LNCaP clone FGC (cell line): Measurements from ENCODE around the gene FGF21.

ENCODE experiments used
- DNase-seq: peaks from one replicate; pipeline ENCODE4 v3.0.0-alpha.2; 2011; ENCODE audit warnings: low read depth
- H3K4me3 ChIP-seq: 2 replicates; pipeline ENCODE4 v1.5.1; 2011; ENCODE audit warnings: mild to moderate bottlenecking, low read depth, low read length, control low read depth
- TF ChIP-seq, protein P1 (sequence below): IDR thresholded peaks from 2 replicates; pipeline ENCODE4 v1.5.1; 2012; ENCODE audit warnings: mild to moderate bottlenecking; ENCODE audit not compliant: control insufficient read depth, insufficient read depth; ENCODE audit errors: extremely low read depth

The FGF21 gene

DNA sequence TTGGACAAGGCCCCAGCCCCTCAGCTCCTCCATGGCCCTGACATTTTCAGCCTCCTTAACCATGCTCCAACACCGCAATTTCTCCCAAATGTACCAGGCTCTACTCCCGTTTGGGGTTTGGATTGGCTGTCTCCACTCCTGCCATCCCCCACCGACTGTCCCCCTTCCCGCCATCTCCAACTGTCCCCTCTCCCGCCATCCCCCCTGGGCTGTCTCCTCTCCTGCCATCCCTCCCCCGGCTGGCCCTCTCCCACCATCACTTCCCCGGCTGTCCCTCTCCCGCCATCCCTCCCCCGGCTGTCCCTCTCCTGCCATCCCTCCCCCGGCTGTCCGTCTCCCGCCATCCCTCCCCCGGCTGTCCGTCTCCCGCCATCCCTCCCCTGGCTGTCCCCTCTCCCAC, 50.1 kb downstream of the FGF21 start:
- H3K4me3 ChIP-seq: no peak overlapping the region
- DNase-seq: no peak
- TF ChIP-seq, protein P1, sequence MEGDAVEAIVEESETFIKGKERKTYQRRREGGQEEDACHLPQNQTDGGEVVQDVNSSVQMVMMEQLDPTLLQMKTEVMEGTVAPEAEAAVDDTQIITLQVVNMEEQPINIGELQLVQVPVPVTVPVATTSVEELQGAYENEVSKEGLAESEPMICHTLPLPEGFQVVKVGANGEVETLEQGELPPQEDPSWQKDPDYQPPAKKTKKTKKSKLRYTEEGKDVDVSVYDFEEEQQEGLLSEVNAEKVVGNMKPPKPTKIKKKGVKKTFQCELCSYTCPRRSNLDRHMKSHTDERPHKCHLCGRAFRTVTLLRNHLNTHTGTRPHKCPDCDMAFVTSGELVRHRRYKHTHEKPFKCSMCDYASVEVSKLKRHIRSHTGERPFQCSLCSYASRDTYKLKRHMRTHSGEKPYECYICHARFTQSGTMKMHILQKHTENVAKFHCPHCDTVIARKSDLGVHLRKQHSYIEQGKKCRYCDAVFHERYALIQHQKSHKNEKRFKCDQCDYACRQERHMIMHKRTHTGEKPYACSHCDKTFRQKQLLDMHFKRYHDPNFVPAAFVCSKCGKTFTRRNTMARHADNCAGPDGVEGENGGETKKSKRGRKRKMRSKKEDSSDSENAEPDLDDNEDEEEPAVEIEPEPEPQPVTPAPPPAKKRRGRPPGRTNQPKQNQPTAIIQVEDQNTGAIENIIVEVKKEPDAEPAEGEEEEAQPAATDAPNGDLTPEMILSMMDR: no peak

DNA sequence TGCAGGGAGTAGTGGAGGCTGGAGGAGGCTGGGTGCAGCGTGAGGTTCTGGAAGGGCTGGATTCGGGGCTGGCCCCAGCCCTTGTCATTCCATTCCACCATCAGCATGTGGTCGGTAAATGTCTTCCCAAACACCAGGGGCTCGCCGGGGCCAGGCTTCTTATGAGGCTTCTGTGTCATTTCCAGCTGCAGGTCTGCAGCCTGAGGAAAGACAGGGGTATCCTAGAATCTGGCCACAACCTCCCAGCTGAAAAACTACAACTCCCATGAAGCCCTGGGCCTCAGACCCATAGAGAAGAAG, 51.1 kb downstream of the FGF21 start:
- DNase-seq: no peak
- H3K4me3 ChIP-seq: no peak overlapping the region
- TF ChIP-seq, protein P1: no peak

DNA sequence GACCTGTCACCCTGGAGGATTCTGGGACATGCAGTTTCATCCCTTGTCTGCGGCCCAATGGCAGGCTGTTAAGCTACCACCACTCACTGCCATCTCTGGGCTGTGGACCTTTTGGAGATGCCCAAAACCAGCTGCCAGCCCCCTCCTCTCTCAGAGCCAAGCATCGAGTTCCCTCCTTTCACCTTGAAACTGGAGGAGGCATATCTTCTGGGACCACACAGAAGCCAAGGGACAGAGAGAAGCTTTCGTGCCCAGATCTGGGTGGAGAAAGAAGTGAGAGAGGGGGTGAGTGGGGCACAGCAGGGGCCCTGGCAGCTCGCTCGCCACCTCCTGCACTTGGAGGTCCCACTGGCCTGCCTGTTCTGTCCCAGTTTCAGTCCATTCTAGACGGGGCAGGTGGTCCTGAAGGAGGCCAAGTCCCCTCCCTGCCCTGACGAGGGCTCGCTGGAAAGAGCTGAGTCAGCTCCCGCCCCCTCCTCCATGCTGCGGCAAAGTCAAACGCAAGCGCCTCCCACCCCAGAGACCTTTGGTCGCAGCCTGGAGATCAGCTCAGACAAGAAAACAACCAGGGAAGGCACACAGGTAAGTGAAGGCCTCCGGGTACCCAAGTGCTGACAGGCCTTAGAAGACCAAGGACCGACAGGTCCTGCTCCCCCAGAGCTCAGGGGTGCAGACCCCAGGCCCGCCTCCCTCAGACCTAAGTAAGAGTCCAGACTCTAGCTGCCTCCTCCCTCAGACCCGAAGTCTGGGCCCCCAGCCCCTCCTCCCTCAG, 51.7 kb downstream of the FGF21 start:
- DNase-seq: no peak
- TF ChIP-seq, protein P1: no peak
- no peak overlapping the region for H3K4me3 ChIP-seq

DNA sequence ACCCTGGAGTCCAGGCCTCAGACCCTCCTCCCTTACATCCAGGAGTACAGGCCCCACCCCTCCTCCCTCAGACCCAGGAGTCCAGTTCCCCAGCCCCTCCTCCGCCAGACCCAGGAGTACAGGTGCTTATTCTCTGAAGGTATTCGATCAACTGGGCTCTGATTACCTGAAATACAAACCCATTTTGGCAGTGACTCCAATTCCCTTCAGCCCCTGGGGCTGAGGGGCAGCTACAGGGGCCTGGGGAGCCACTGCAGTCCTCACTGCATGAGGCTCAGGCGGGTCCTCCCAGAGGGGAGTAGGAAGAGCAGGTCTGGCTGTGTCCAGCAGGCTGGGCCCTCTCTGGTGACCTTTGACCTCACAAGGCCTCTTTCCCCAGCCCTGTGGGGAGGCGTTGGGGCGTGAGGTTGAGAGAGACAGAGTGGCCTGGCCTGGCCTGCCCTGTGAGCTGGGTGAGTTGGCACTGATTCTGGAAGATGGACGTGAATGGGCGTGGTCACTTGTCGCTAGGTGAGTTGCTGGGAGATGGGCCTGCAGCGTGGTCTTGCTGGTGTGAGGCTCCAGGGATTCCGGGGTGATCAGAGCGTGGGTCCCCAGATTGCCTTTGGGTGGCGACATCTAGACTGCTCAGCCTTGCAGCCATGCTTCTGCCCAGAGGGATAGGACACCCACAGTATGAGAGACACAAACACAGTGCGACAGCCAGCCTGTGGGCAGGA, 52.4 kb downstream of the FGF21 start:
- no peak for DNase-seq
- TF ChIP-seq, protein P1: no peak
- H3K4me3 ChIP-seq: no peak overlapping the region
